Measurements from ENCODE around the gene ST7L.

DNA sequence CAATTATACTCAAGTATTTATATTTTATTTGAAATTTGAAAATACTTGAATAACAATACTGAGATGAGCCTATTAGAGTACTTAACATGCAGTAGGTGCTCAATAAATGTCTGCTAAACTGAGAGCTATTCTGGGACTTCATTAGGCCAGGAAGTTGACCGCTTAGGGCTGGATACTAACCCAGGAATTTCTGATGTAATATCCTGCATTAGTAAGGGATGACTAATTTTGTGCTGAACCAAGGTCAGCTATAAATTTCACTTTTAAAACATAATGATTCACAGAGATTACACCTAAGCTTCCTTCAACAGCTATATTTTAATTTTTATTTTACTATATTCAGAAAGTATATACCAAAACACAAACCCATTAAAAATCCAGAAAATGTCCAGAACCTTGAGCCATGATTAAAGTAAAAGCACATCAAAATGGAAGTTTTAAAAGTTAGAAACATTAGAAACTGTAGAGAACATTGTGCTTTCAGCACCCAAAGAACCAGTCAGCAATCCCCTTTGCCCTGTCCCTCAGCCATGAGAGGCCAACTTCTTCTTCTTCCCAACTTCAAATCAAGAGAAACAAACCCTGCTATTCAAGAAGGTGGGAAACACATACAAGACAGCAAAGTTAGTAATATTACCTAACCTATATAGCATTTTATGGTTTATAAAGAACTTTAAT lies 74.8 kb downstream of the ST7L start:
- TF ChIP-seq, protein P1, sequence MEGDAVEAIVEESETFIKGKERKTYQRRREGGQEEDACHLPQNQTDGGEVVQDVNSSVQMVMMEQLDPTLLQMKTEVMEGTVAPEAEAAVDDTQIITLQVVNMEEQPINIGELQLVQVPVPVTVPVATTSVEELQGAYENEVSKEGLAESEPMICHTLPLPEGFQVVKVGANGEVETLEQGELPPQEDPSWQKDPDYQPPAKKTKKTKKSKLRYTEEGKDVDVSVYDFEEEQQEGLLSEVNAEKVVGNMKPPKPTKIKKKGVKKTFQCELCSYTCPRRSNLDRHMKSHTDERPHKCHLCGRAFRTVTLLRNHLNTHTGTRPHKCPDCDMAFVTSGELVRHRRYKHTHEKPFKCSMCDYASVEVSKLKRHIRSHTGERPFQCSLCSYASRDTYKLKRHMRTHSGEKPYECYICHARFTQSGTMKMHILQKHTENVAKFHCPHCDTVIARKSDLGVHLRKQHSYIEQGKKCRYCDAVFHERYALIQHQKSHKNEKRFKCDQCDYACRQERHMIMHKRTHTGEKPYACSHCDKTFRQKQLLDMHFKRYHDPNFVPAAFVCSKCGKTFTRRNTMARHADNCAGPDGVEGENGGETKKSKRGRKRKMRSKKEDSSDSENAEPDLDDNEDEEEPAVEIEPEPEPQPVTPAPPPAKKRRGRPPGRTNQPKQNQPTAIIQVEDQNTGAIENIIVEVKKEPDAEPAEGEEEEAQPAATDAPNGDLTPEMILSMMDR (conservative IDR thresholded peaks at IDR 0.05 in 1 of 2, IDR thresholded peaks at IDR 0.05 in 1 of 2; ENCODE audit: extremely low read depth in 1 of 2, insufficient read depth in 1 of 2, low read depth in 1 of 2, low read length in 2 of 2): no peak
- no peak for TF ChIP-seq EZH2 (IDR thresholded peaks at IDR 0.05; ENCODE audit: borderline replicate concordance, low read length)

Data from mammary epithelial cell (primary cell).